H9 (cell line): Measurements from ENCODE around the gene A2ML1. TPM values are rescaled to one million over a fixed set of nuclear protein-coding genes. Genes with fewer than 3 reads are reported as not detected.

Source experiments
- DNase-seq: peaks from one replicate; pipeline ENCODE4 v3.0.0-alpha.2; 2017
- H2AFZ ChIP-seq: one replicate; pipeline ENCODE4 v1.6.1; 2013; ENCODE audit warnings: mild to moderate bottlenecking, low read length, control low read depth, moderate library complexity
- H2AK5ac ChIP-seq: 2 replicates; pipeline ENCODE4 v1.6.1; 2013; ENCODE audit warnings: low read length, control low read depth, mixed read lengths; ENCODE audit not compliant: insufficient read length
- H2BK120ac ChIP-seq: one replicate; pipeline ENCODE4 v1.6.1; 2013; ENCODE audit warnings: low read depth, mild to moderate bottlenecking, low read length, control low read depth, inconsistent platforms; ENCODE audit not compliant: poor library complexity, severe bottlenecking
- H2BK12ac ChIP-seq: 2 replicates; pipeline ENCODE4 v1.6.1; 2013; ENCODE audit warnings: low read length, control low read depth, mixed read lengths, low read depth; ENCODE audit not compliant: insufficient read length
- H2BK15ac ChIP-seq: 2 replicates; pipeline ENCODE4 v1.6.1; 2013; ENCODE audit warnings: low read depth, low read length, control low read depth
- H2BK20ac ChIP-seq: one replicate; pipeline ENCODE4 v1.6.1; 2013; ENCODE audit warnings: low read depth, mild to moderate bottlenecking, low read length, control low read depth, inconsistent platforms; ENCODE audit not compliant: poor library complexity, severe bottlenecking
- H2BK5ac ChIP-seq: 2 replicates; pipeline ENCODE4 v1.6.1; 2013; ENCODE audit warnings: low read length, control low read depth, mixed read lengths; ENCODE audit not compliant: insufficient read length
- H3K14ac ChIP-seq: 2 replicates; pipeline ENCODE4 v1.6.1; 2013; ENCODE audit warnings: low read length, control low read depth; ENCODE audit not compliant: insufficient read depth
- H3K18ac ChIP-seq: 2 replicates; pipeline ENCODE4 v1.6.1; 2013; ENCODE audit warnings: low read depth, mild to moderate bottlenecking, mixed read lengths, low read length, control low read depth; ENCODE audit not compliant: insufficient read length
- H3K23ac ChIP-seq: 2 replicates; pipeline ENCODE4 v1.6.1; 2013; ENCODE audit warnings: low read length, control low read depth, mixed read lengths, low read depth; ENCODE audit not compliant: insufficient read length
- H3K23me2 ChIP-seq: 2 replicates; pipeline ENCODE4 v1.6.1; 2013; ENCODE audit warnings: low read depth, mild to moderate bottlenecking, mixed read lengths, low read length, control low read depth; ENCODE audit not compliant: insufficient read length, poor library complexity, severe bottlenecking
- H3K27ac ChIP-seq: 2 replicates; pipeline ENCODE4 v1.5.1; 2013; ENCODE audit warnings: low read length, control low read depth, mixed read lengths, low read depth; ENCODE audit not compliant: insufficient read length
- H3K27me3 ChIP-seq: 2 replicates; pipeline ENCODE4 v1.6.1; 2013; ENCODE audit warnings: low read length, control low read depth, inconsistent platforms; ENCODE audit not compliant: insufficient read depth
- H3K4ac ChIP-seq: 2 replicates; pipeline ENCODE4 v1.6.1; 2013; ENCODE audit warnings: low read depth, mild to moderate bottlenecking, control low read depth, inconsistent platforms, low read length, moderate library complexity
- H3K4me1 ChIP-seq: 2 replicates; pipeline ENCODE4 v1.6.1; 2013; ENCODE audit warnings: low read length, control low read depth, inconsistent platforms; ENCODE audit not compliant: insufficient read depth
- H3K4me2 ChIP-seq: 2 replicates; pipeline ENCODE4 v1.6.1; 2013; ENCODE audit warnings: low read length, control low read depth, mixed read lengths; ENCODE audit not compliant: insufficient read length, insufficient read depth
- H3K56ac ChIP-seq: 2 replicates; pipeline ENCODE4 v1.6.1; 2013; ENCODE audit warnings: low read depth, mild to moderate bottlenecking, mixed read lengths, low read length, control low read depth; ENCODE audit not compliant: insufficient read length
- H3K79me1 ChIP-seq: 2 replicates; pipeline ENCODE4 v1.6.1; 2013; ENCODE audit warnings: low read depth, mild to moderate bottlenecking, moderate library complexity, low read length, control low read depth, inconsistent platforms; ENCODE audit not compliant: insufficient read depth, poor library complexity, severe bottlenecking
- H3K79me2 ChIP-seq: 2 replicates; pipeline ENCODE4 v1.6.1; 2013; ENCODE audit warnings: low read length, control low read depth, inconsistent platforms; ENCODE audit not compliant: insufficient read depth
- H3K9ac ChIP-seq: 2 replicates; pipeline ENCODE4 v1.6.1; 2013; ENCODE audit warnings: low read length, control low read depth, mixed read lengths; ENCODE audit not compliant: insufficient read length; ENCODE audit errors: extremely low read depth
- H3K9me3 ChIP-seq: one replicate; pipeline ENCODE4 v1.6.1; 2013; ENCODE audit warnings: low read depth, low read length, inconsistent platforms; ENCODE audit not compliant: control insufficient read depth
- H3T11ph ChIP-seq: one replicate; pipeline ENCODE4 v1.6.1; 2013; ENCODE audit warnings: mild to moderate bottlenecking, low read length, control low read depth, inconsistent platforms
- H4K20me1 ChIP-seq: one replicate; pipeline ENCODE4 v1.6.1; 2013; ENCODE audit not compliant: control insufficient read depth, insufficient read length, insufficient read depth
- H4K5ac ChIP-seq: 2 replicates; pipeline ENCODE4 v1.6.1; 2013; ENCODE audit warnings: low read depth, mild to moderate bottlenecking, mixed read lengths, low read length, control low read depth; ENCODE audit not compliant: insufficient read length
- H4K8ac ChIP-seq: replicated peaks from 2 replicates; pipeline ENCODE4 v1.6.1; 2013; ENCODE audit warnings: low read length, control low read depth, mixed read lengths, low read depth; ENCODE audit not compliant: insufficient read length
- H4K91ac ChIP-seq: 2 replicates; pipeline ENCODE4 v1.6.1; 2013; ENCODE audit warnings: low read depth, mild to moderate bottlenecking, moderate library complexity, mixed read lengths, low read length, control low read depth; ENCODE audit not compliant: insufficient read length
- H3K27ac Mint-ChIP-seq, 3 experiments: 2 replicates in 2 of 3; 3 replicates in 1 of 3; pipeline ENCODE4 v1.8.0; 2020 to 2021; ENCODE audit warnings: mixed read lengths in 3 of 3, mild to moderate bottlenecking in 1 of 3, moderate library complexity in 1 of 3
- H3K27me3 Mint-ChIP-seq: 2 replicates; pipeline ENCODE4 v1.8.0; 2021; ENCODE audit warnings: low read depth, mild to moderate bottlenecking, moderate library complexity, mixed read lengths
- H3K36me3 Mint-ChIP-seq, 3 experiments: 2 replicates in 2 of 3; 3 replicates in 1 of 3; pipeline ENCODE4 v1.8.0; 2020 to 2021; ENCODE audit warnings: low read depth in 3 of 3, mixed read lengths in 3 of 3; ENCODE audit not compliant: insufficient read depth in 1 of 3
- H3K4me1 Mint-ChIP-seq, 2 experiments: 2 replicates each; pipeline ENCODE4 v1.8.0; 2020; ENCODE audit warnings: mixed read lengths in 2 of 2
- H3K4me3 Mint-ChIP-seq, 2 experiments: 2 replicates in 1 of 2; 3 replicates in 1 of 2; pipeline ENCODE4 v1.8.0; 2020 to 2021; ENCODE audit warnings: mild to moderate bottlenecking in 2 of 2, mixed read lengths in 2 of 2, moderate library complexity in 1 of 2
- H3K9me3 Mint-ChIP-seq, 2 experiments: 2 replicates in 1 of 2; 3 replicates in 1 of 2; pipeline ENCODE4 v1.8.0; 2020; ENCODE audit warnings: mild to moderate bottlenecking in 2 of 2, mixed read lengths in 2 of 2, moderate library complexity in 1 of 2
- WGBS: extraction: QIAGEN DNeasy Blood & Tissue Kit; methylation state at CpG from one replicate; pipeline ENCODE4 v1.1.7; 2013; ENCODE audit warnings: missing lambda C conversion rate, low lambda C conversion rate, mixed read lengths; ENCODE audit not compliant: insufficient read length; ENCODE audit errors: extremely low coverage; 5-methylcytosine and 5-hydroxymethylcytosine counted together
- total RNA-seq: library from RNA; stranded (reverse); gene quantifications from 2 replicates; pipeline ENCODE4 v1.2.1, GENCODE V29; 2021
- TF ChIP-seq, protein P1 (sequence below): fragments of 200-600 bp; sonication (generic); conservative IDR thresholded peaks from 3 replicates; pipeline ENCODE4 v1.8.0; 2021; ENCODE audit warnings: antibody characterized with exemption, mild to moderate bottlenecking

Gene A2ML1
- total RNA-seq, 1 experiment from 2014 or later, result 2.8 TPM

DNA sequence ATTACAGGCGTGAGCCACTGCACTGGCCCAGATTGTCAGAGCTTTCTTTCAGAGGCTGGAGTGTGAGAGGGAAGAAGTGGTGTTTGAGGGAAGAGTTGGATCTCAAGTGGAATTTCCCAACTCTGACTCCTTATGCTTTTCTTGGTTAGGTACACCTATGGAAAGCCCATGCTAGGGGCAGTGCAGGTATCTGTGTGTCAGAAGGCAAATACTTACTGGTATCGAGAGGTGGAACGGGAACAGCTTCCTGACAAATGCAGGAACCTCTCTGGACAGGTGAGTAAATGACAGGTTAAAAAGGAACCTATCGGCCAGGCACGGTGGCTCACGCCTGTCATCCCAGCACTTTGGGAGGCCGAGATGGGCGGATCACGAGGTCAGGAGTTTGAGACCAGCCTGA is 14.9 kb downstream of the A2ML1 start:
- no peak overlapping the region for H2BK5ac ChIP-seq
- H2BK20ac ChIP-seq, result no peak overlapping the region
- H3K18ac ChIP-seq, result no peak overlapping the region
- no peaks in the 10 kb centered on the region for H3K79me1 ChIP-seq
- no peaks in the 10 kb centered on the region for H3K27me3 ChIP-seq
- no peak overlapping the region for H3K4ac ChIP-seq
- H3K4me2 ChIP-seq, result no peak overlapping the region
- no peak overlapping the region for H2BK15ac ChIP-seq
- no peaks in the 10 kb centered on the region; a peak in 1 of 5 replicates for H3K9me3 Mint-ChIP-seq
- no peaks in the 10 kb centered on the region for H3K23me2 ChIP-seq
- H3K4me1 Mint-ChIP-seq, result peaks cover 31 to 36% of the 10 kb centered on the region in 2 experiments
- no peak overlapping the region for H4K8ac ChIP-seq
- H2AK5ac ChIP-seq, result no peak overlapping the region
- no peak overlapping the region for H3K9ac ChIP-seq
- no peak overlapping the region for H3K56ac ChIP-seq
- no peak for DNase-seq
- H3K27ac ChIP-seq, result no peak overlapping the region
- H2BK12ac ChIP-seq, result no peak overlapping the region
- H3K4me1 ChIP-seq, result peaks cover 9% of the 10 kb centered on the region; the same call in 1 of the 2 replicates
- H3K36me3 Mint-ChIP-seq, result peaks cover 0 to 3% (median 0%) of the 10 kb centered on the region in 3 experiments; a peak in 4 of 7 replicates
- no peak overlapping the region for H4K5ac ChIP-seq
- no peak overlapping the region for H3K4me3 Mint-ChIP-seq
- H4K20me1 ChIP-seq, result no peaks in the 10 kb centered on the region
- no peaks in the 10 kb centered on the region for H3K79me2 ChIP-seq
- H3K9me3 ChIP-seq, result no peaks in the 10 kb centered on the region
- TF ChIP-seq, protein P1, sequence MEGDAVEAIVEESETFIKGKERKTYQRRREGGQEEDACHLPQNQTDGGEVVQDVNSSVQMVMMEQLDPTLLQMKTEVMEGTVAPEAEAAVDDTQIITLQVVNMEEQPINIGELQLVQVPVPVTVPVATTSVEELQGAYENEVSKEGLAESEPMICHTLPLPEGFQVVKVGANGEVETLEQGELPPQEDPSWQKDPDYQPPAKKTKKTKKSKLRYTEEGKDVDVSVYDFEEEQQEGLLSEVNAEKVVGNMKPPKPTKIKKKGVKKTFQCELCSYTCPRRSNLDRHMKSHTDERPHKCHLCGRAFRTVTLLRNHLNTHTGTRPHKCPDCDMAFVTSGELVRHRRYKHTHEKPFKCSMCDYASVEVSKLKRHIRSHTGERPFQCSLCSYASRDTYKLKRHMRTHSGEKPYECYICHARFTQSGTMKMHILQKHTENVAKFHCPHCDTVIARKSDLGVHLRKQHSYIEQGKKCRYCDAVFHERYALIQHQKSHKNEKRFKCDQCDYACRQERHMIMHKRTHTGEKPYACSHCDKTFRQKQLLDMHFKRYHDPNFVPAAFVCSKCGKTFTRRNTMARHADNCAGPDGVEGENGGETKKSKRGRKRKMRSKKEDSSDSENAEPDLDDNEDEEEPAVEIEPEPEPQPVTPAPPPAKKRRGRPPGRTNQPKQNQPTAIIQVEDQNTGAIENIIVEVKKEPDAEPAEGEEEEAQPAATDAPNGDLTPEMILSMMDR, result no peak
- H3K27ac Mint-ChIP-seq, result no peak overlapping the region
- WGBS, result no CpG with 5 or more reads among the region's 9 CpGs
- no peak overlapping the region for H4K91ac ChIP-seq
- H3T11ph ChIP-seq, result no peak overlapping the region
- no peak overlapping the region for H2AFZ ChIP-seq
- H3K23ac ChIP-seq, result no peak overlapping the region
- H2BK120ac ChIP-seq, result no peak overlapping the region
- H3K14ac ChIP-seq, result no peak overlapping the region
- no peaks in the 10 kb centered on the region; the same call in 1 of the 2 replicates for H3K27me3 Mint-ChIP-seq
